Hepatocyte (in vitro differentiated cells): Measurements from ENCODE around the gene SNX25.

Source experiments
- EZH2 ChIP-seq: fragments of 200-600 bp; sonication (generic); IDR thresholded peaks from 2 replicates; pipeline ENCODE4 v1.6.1; 2016; ENCODE audit warnings: antibody characterized with exemption, mild to moderate bottlenecking, borderline replicate concordance
- TF ChIP-seq, protein P1 (sequence below): fragments of 200-600 bp; sonication (generic); IDR thresholded peaks from 2 replicates; pipeline ENCODE4 v1.5.1; 2016; ENCODE audit warnings: antibody characterized with exemption, mild to moderate bottlenecking; ENCODE audit not compliant: poor library complexity

DNA sequence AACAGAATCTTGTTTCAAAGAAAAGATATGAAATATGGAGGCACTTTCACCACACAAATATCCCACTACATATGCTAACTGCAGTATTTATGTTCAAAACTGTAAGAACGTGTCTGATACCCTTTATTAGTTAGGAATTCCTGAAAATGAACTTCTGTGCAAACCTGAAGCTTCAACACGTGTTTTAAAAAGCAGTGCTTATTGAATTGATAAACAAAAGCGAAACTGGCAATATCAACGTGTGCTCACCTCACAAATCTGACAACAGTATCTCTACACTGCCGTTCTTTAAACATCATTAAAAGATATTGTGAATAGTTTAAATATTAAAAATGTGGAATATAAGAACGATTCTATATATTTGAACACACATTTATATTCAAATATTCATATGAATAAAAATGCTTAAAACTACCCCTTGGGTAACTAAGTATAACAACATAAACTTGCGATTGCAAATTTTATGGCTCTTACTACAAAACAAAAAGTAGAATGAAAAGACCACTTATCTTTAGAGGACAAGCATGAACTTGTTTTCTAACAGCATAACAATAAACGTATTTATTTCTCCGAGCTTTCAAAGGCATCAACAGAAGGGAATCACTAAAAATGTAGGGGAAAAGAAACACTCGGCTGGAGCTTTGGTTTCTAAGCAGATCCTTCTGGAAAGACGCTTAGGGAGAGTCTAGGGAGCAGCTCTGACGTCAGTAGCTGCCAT lies 186.0 kb downstream of the SNX25 start, which contains the start of gene LRP2BP:
- TF ChIP-seq, protein P1, sequence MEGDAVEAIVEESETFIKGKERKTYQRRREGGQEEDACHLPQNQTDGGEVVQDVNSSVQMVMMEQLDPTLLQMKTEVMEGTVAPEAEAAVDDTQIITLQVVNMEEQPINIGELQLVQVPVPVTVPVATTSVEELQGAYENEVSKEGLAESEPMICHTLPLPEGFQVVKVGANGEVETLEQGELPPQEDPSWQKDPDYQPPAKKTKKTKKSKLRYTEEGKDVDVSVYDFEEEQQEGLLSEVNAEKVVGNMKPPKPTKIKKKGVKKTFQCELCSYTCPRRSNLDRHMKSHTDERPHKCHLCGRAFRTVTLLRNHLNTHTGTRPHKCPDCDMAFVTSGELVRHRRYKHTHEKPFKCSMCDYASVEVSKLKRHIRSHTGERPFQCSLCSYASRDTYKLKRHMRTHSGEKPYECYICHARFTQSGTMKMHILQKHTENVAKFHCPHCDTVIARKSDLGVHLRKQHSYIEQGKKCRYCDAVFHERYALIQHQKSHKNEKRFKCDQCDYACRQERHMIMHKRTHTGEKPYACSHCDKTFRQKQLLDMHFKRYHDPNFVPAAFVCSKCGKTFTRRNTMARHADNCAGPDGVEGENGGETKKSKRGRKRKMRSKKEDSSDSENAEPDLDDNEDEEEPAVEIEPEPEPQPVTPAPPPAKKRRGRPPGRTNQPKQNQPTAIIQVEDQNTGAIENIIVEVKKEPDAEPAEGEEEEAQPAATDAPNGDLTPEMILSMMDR, result no peak
- TF ChIP-seq EZH2, result no peak
